Measurements from ENCODE around the gene UBAP1. TPM values are rescaled to one million over a fixed set of nuclear protein-coding genes. Genes with fewer than 3 reads are reported as not detected.

Gene UBAP1
- total RNA-seq, 2 experiments from 2014 or later = 36.3 to 41.0 TPM

- DNase-seq = no peak
- Mint-ChIP-seq H3K4me3 (no peak overlapping the region), H3K27me3 (peaks cover 4% of the 10 kb centered on the region), H3K36me3 (no peaks in the 10 kb centered on the region), H3K4me1 (no peaks in the 10 kb centered on the region), H3K27ac (no peak overlapping the region), H3K9me3 (ENCODE audit: low read depth) (no peaks in the 10 kb centered on the region)
- CTCF ChIA-PET = interaction anchor here (1.4 kb wide), 1 partner anchor 94 kb away, joined by 3 read pairs; no protein-coding TSS in a partner anchor
- ATAC-seq = no peak
Measured at GRCh38 chr9:34158362-34158869, 20.4 kb upstream of the UBAP1 start.

- Mint-ChIP-seq H3K36me3 (no peaks in the 10 kb centered on the region), H3K4me3 (no peak overlapping the region), H3K27ac (no peak overlapping the region), H3K27me3 (no peaks in the 10 kb centered on the region), H3K4me1 (no peaks in the 10 kb centered on the region), H3K9me3 (ENCODE audit: low read depth) (no peaks in the 10 kb centered on the region)
- CTCF ChIA-PET = no interaction called here
- no peak for ATAC-seq
- no peak for DNase-seq
Measured at GRCh38 chr9:34163434-34163833, 15.4 kb upstream of the UBAP1 start.

GRCh38 chr9:34169125-34169524 lies 9.7 kb upstream of the UBAP1 start:
- CTCF ChIA-PET = no interaction called here

GRCh38 chr9:34170237-34170991 lies 8.4 kb upstream of the UBAP1 start:
- CTCF ChIA-PET = interaction anchor here (0.5 to 0.8 kb wide), 2 partner anchors 16 to 21 kb away, joined by 3 to 5 read pairs; no protein-coding TSS in a partner anchor
- H3K4me3 Mint-ChIP-seq = no peak overlapping the region
- H3K4me1 Mint-ChIP-seq = peaks cover 9% of the 10 kb centered on the region
- H3K27me3 Mint-ChIP-seq = no peaks in the 10 kb centered on the region
- ATAC-seq (no peak), DNase-seq (no peak)
- no peaks in the 10 kb centered on the region for H3K36me3 Mint-ChIP-seq
- H3K9me3 Mint-ChIP-seq (ENCODE audit: low read depth) = no peaks in the 10 kb centered on the region
- H3K27ac Mint-ChIP-seq = no peak overlapping the region

More at GRCh38 chr9:34169125-34169524, 9.7 kb upstream of the UBAP1 start:
- Mint-ChIP-seq H3K27me3 (no peaks in the 10 kb centered on the region), H3K4me3 (no peak overlapping the region), H3K9me3 (ENCODE audit: low read depth) (no peaks in the 10 kb centered on the region), H3K36me3 (no peaks in the 10 kb centered on the region), H3K4me1 (peaks cover 9% of the 10 kb centered on the region), H3K27ac (no peak overlapping the region)
- ATAC-seq = no peak
- DNase-seq = no peak

GRCh38 chr9:34171753-34172535 lies 6.9 kb upstream of the UBAP1 start:
- Mint-ChIP-seq H3K9me3 (ENCODE audit: low read depth) (no peaks in the 10 kb centered on the region), H3K27ac (peak overlapping the region; percentile 64), H3K4me1 (peaks cover 12% of the 10 kb centered on the region), H3K27me3 (no peaks in the 10 kb centered on the region), H3K36me3 (no peaks in the 10 kb centered on the region), H3K4me3 (peak overlapping the region; percentile 39)
- ATAC-seq = peak; percentile 94
- peak; percentile 78 for DNase-seq
- CTCF ChIA-PET = interaction anchor here (0.8 to 1.2 kb wide), 4 partner anchors 38 to 190 kb away, joined by 3 to 4 read pairs (median 4); no protein-coding TSS in a partner anchor

- Mint-ChIP-seq H3K9me3 (ENCODE audit: low read depth) (no peaks in the 10 kb centered on the region), H3K27ac (no peak overlapping the region), H3K4me1 (peaks cover 28% of the 10 kb centered on the region), H3K27me3 (no peaks in the 10 kb centered on the region), H3K36me3 (peaks cover 6% of the 10 kb centered on the region), H3K4me3 (no peak overlapping the region)
- CTCF ChIA-PET = interaction anchor here (0.7 kb wide), 1 partner anchor 50 kb away, joined by 3 read pairs; no protein-coding TSS in a partner anchor
- DNase-seq (no peak), ATAC-seq (no peak)
Measured at GRCh38 chr9:34176089-34176488, 2.8 kb upstream of the UBAP1 start.

- peaks cover 19% of the 10 kb centered on the region for H3K4me1 Mint-ChIP-seq
- CTCF ChIA-PET = interaction anchor here (0.8 to 1.9 kb wide), 4 partner anchors 10 to 364 kb away, joined by 3 to 8 read pairs (median 5); no protein-coding TSS in a partner anchor
- H3K27me3 Mint-ChIP-seq = no peaks in the 10 kb centered on the region
- H3K36me3 Mint-ChIP-seq = peaks cover 8% of the 10 kb centered on the region
- no peaks in the 10 kb centered on the region for H3K9me3 Mint-ChIP-seq (ENCODE audit: low read depth)
- no peak for DNase-seq
- ATAC-seq = no peak
- H3K4me3 Mint-ChIP-seq = peak overlapping the region; percentile 98
- H3K27ac Mint-ChIP-seq = peak overlapping the region; percentile 98
Measured at GRCh38 chr9:34177593-34178435, 1.0 kb upstream of the UBAP1 start.

GRCh38 chr9:34179213-34180136 lies 632 bp downstream of the UBAP1 start:
- DNase-seq (no peak), ATAC-seq (peak; percentile 3)
- CTCF ChIA-PET = interaction anchor here (1.1 to 1.9 kb wide), 3 partner anchors 8 to 74 kb away, joined by 3 to 8 read pairs (median 7); no protein-coding TSS in a partner anchor
- peak overlapping the region; percentile 98 for H3K4me3 Mint-ChIP-seq
- no peaks in the 10 kb centered on the region for H3K9me3 Mint-ChIP-seq (ENCODE audit: low read depth)
- no peaks in the 10 kb centered on the region for H3K27me3 Mint-ChIP-seq
- H3K27ac Mint-ChIP-seq = peak overlapping the region; percentile 98
- H3K4me1 Mint-ChIP-seq = peaks cover 19% of the 10 kb centered on the region
- peaks cover 13% of the 10 kb centered on the region for H3K36me3 Mint-ChIP-seq

- Mint-ChIP-seq H3K36me3 (peaks cover 10% of the 10 kb centered on the region), H3K27ac (peak overlapping the region; percentile 43)
- DNase-seq = peak; percentile 46
Measured at GRCh38 chr9:34185778-34186551, 7.1 kb downstream of the UBAP1 start.

GRCh38 chr9:34187891-34188240 lies 9.0 kb downstream of the UBAP1 start:
- H3K9me3 Mint-ChIP-seq (ENCODE audit: low read depth) = no peaks in the 10 kb centered on the region
- ATAC-seq = no peak
- H3K4me3 Mint-ChIP-seq = no peak overlapping the region
- no peaks in the 10 kb centered on the region for H3K27me3 Mint-ChIP-seq
- H3K27ac Mint-ChIP-seq = no peak overlapping the region
- H3K4me1 Mint-ChIP-seq = peaks cover 31% of the 10 kb centered on the region
- CTCF ChIA-PET = interaction anchor here (0.7 to 2.0 kb wide), 2 partner anchors 9 to 67 kb away, joined by 3 to 7 read pairs; partner anchors contain the start of gene UBAP1
- DNase-seq = no peak
- H3K36me3 Mint-ChIP-seq = peaks cover 9% of the 10 kb centered on the region

More at GRCh38 chr9:34185778-34186551, 7.1 kb downstream of the UBAP1 start:
- no peaks in the 10 kb centered on the region for H3K27me3 Mint-ChIP-seq
- H3K9me3 Mint-ChIP-seq (ENCODE audit: low read depth) = no peaks in the 10 kb centered on the region
- CTCF ChIA-PET = no interaction called here
- ATAC-seq = peak; percentile 94
- peaks cover 19% of the 10 kb centered on the region for H3K4me1 Mint-ChIP-seq
- H3K4me3 Mint-ChIP-seq = no peak overlapping the region
